ENCODE results near the gene SCARF2.

GRCh38 chr22:20484948-20485683 is 47.5 kb upstream of the SCARF2 start:
- TF ChIP-seq POLR2A (IDR thresholded peaks at IDR 0.05) (no peak), CTCF (IDR thresholded peaks at IDR 0.05) (no peak)

Data from lower leg skin (tissue), 3 donors.